ENCODE results near the gene QRICH2. TPM values are rescaled to one million over a fixed set of nuclear protein-coding genes. Genes with fewer than 3 reads are reported as not detected.

Gene QRICH2
- total and polyA plus RNA-seq, 9 of the 15 experiments (the other 6 are each of a cell fraction or from before 2014, with no cell fraction given) = 0.03 to 1.6 (median 0.81) TPM

DNA sequence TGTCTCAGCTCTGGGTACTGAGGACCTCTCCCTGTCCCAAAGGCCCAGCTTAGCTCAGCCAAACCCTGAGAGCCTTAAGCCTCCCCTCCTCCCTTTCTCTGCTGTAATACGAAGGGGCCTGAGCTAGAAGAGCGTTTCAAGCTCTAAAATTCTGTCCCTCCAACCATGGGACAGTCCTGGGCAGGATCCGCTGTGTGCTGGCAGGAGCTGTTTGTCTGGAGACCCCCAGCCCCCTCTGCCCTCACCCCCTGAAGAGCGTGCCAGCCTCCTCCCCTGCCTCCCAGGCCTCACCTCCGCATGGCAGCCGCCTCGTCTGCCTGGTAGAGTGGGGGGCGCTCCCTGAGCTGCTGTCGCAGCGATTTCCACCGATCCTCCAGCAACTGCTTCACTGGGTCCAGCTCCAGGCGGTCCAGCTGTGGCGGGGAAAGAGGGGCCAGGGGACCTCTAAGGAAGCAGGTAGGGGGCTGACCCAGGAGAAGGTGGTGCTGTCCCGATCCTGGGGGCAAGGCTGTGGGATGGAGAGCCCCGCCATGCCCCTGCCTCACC is 28.3 kb downstream of the QRICH2 start (continued):
- TF ChIP-seq ZBTB2 (IDR thresholded peaks at IDR 0.05) (no peak), FOXO4 (CRISPR knock-in tag; IDR thresholded peaks at IDR 0.05) (no peak), TEAD4 (IDR thresholded peaks at IDR 0.05; ENCODE audit: low read length) (no peak), TEAD4 (CRISPR knock-in tag; IDR thresholded peaks at IDR 0.05; ENCODE audit: borderline replicate concordance) (no peak), ZFPM2 (CRISPR knock-in tag; IDR thresholded peaks at IDR 0.05) (no peak), GABPB1 (CRISPR knock-in tag; IDR thresholded peaks at IDR 0.05) (no peak), ZNF280B (CRISPR knock-in tag; IDR thresholded peaks at IDR 0.05) (no peak), GABPA (tag; conservative IDR thresholded peaks at IDR 0.05; ENCODE audit: low read depth) (no peak), ZNF121 (CRISPR knock-in tag; conservative IDR thresholded peaks at IDR 0.05) (no peak), ZNF589 (CRISPR knock-in tag; IDR thresholded peaks at IDR 0.05; ENCODE audit: low read depth) (no peak), ZFP1 (CRISPR knock-in tag; IDR thresholded peaks at IDR 0.05) (no peak), MAZ (CRISPR knock-in tag; conservative IDR thresholded peaks at IDR 0.05 in 1 of 2, IDR thresholded peaks at IDR 0.05 in 1 of 2) (0 out of 4 replicates have a peak, but pooled peaks of 1 of the 2 experiments have one; percentile 2), HNRNPLL (IDR thresholded peaks at IDR 0.05; ENCODE audit: low read depth, low read length, poor library complexity, severe bottlenecking) (no peak), TOE1 (IDR thresholded peaks at IDR 0.05; ENCODE audit: borderline replicate concordance) (no peak; the same call in 1 of the 2 replicates), TOE1 (CRISPR knock-in tag; IDR thresholded peaks at IDR 0.05; ENCODE audit: borderline replicate concordance, low read depth) (no peak)
- TF ChIP-seq, protein P1, sequence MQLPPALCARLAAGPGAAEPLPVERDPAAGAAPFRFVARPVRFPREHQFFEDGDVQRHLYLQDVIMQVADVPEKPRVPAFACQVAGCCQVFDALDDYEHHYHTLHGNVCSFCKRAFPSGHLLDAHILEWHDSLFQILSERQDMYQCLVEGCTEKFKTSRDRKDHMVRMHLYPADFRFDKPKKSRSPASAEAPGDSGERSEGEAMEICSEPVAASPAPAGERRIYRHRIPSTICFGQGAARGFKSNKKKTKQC (CRISPR knock-in tag; IDR thresholded peaks at IDR 0.05) = 0 out of 2 replicates have a peak, but pooled peaks have one; percentile 15

Data from K562 (cell line).